Lower lobe of right lung (tissue), 2 donors: ENCODE data around the gene TLN1. TPM values are rescaled to one million over a fixed set of nuclear protein-coding genes. Genes with fewer than 3 reads are reported as not detected.
A peak's percentile ranks its signal among the peaks of the same experiment; 100 is the strongest.

Experiments
- ATAC-seq, 2 donors: fragments of 200-7000 bp; cut with Tn5 transposase; one replicate each; pipeline ENCODE4 v1.9.1; 2020 to 2022; ENCODE audit warnings: mild to moderate bottlenecking in 2 of 2, moderate library complexity in 2 of 2
- DNase-seq: peaks from one replicate; pipeline ENCODE4 v3.0.0-alpha.2; 2020
- H3K27ac ChIP-seq: fragments of 200-600 bp; one replicate; pipeline ENCODE4 v1.8.0; 2022
- H3K27me3 ChIP-seq: fragments of 200-600 bp; one replicate; pipeline ENCODE4 v1.8.0; 2022; ENCODE audit warnings: low read depth
- H3K36me3 ChIP-seq: fragments of 200-600 bp; one replicate; pipeline ENCODE4 v1.8.0; 2022; ENCODE audit warnings: mild to moderate bottlenecking
- H3K4me1 ChIP-seq: fragments of 200-600 bp; one replicate; pipeline ENCODE4 v1.8.0; 2022
- H3K4me3 ChIP-seq: fragments of 200-600 bp; one replicate; pipeline ENCODE4 v1.8.0; 2022; ENCODE audit warnings: mild to moderate bottlenecking
- H3K9me3 ChIP-seq: fragments of 200-600 bp; one replicate; pipeline ENCODE4 v1.8.0; 2022
- intact Hi-C: fragments of 100-400 bp; cut with DNase I; formaldehyde crosslinking; loops from one replicate; pipeline ENCODE4 v1.11.0; 2022
- total RNA-seq: library from RNA; stranded (reverse); fragmentation: NEBNext Ultra II Directional; extraction: Animal tissue kit (Norgen Biotek cat#: 25700); gene quantifications from one replicate; pipeline ENCODE4 v1.2.1, GENCODE V29; 2021
- TF ChIP-seq, protein P1 (sequence below): fragments of 200-600 bp; IDR thresholded peaks from one replicate; pipeline ENCODE4 v1.8.0; 2022; ENCODE audit warnings: antibody characterized with exemption, mild to moderate bottlenecking
- donor health status: DM: no; HTN: yes; CAD: no; lungs with severe emphysema.

Gene TLN1
- total RNA-seq, 1 donor from 2014 or later = 406 TPM

GRCh38 chr9:35669331-35670145 lies 62.5 kb downstream of the TLN1 start:
- peaks cover 16% of the 10 kb centered on the region for H3K4me1 ChIP-seq
- intact Hi-C loops = no loop called here
- DNase-seq (no peak), ATAC-seq (no peak)
- H3K27me3 ChIP-seq = no peaks in the 10 kb centered on the region
- H3K4me3 ChIP-seq = no peak overlapping the region
- no peaks in the 10 kb centered on the region for H3K9me3 ChIP-seq
- TF ChIP-seq, protein P1, sequence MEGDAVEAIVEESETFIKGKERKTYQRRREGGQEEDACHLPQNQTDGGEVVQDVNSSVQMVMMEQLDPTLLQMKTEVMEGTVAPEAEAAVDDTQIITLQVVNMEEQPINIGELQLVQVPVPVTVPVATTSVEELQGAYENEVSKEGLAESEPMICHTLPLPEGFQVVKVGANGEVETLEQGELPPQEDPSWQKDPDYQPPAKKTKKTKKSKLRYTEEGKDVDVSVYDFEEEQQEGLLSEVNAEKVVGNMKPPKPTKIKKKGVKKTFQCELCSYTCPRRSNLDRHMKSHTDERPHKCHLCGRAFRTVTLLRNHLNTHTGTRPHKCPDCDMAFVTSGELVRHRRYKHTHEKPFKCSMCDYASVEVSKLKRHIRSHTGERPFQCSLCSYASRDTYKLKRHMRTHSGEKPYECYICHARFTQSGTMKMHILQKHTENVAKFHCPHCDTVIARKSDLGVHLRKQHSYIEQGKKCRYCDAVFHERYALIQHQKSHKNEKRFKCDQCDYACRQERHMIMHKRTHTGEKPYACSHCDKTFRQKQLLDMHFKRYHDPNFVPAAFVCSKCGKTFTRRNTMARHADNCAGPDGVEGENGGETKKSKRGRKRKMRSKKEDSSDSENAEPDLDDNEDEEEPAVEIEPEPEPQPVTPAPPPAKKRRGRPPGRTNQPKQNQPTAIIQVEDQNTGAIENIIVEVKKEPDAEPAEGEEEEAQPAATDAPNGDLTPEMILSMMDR = no peak
- no peaks in the 10 kb centered on the region for H3K36me3 ChIP-seq
- H3K27ac ChIP-seq = no peak overlapping the region

GRCh38 chr9:35667939-35668338 lies 64.1 kb downstream of the TLN1 start:
- H3K4me1 ChIP-seq = peaks cover 16% of the 10 kb centered on the region
- intact Hi-C loops = no loop called here
- DNase-seq = no peak
- H3K27me3 ChIP-seq = no peaks in the 10 kb centered on the region
- no peaks in the 10 kb centered on the region for H3K36me3 ChIP-seq
- TF ChIP-seq, protein P1 = no peak
- H3K27ac ChIP-seq = no peak overlapping the region
- no peak for ATAC-seq
- H3K4me3 ChIP-seq = no peak overlapping the region
- H3K9me3 ChIP-seq = no peaks in the 10 kb centered on the region

GRCh38 chr9:35666549-35666948 lies 65.4 kb downstream of the TLN1 start:
- Histone ChIP-seq H3K27me3 (no peaks in the 10 kb centered on the region), H3K9me3 (no peaks in the 10 kb centered on the region), H3K4me1 (peaks cover 16% of the 10 kb centered on the region), H3K4me3 (no peak overlapping the region), H3K36me3 (peaks cover 3% of the 10 kb centered on the region), H3K27ac (no peak overlapping the region)
- TF ChIP-seq, protein P1 = no peak
- intact Hi-C loops = no loop called here
- ATAC-seq = no peak
- no peak for DNase-seq

- H3K9me3 ChIP-seq = no peaks in the 10 kb centered on the region
- H3K4me1 ChIP-seq = peaks cover 21% of the 10 kb centered on the region
- TF ChIP-seq, protein P1 = no peak
- intact Hi-C loops = no loop called here
- no peak overlapping the region for H3K27ac ChIP-seq
- peaks cover 8% of the 10 kb centered on the region for H3K36me3 ChIP-seq
- no peak for DNase-seq
- ATAC-seq = no peak
- no peak overlapping the region for H3K4me3 ChIP-seq
- no peaks in the 10 kb centered on the region for H3K27me3 ChIP-seq
Measured at GRCh38 chr9:35666045-35666444, 66.0 kb downstream of the TLN1 start.

DNA sequence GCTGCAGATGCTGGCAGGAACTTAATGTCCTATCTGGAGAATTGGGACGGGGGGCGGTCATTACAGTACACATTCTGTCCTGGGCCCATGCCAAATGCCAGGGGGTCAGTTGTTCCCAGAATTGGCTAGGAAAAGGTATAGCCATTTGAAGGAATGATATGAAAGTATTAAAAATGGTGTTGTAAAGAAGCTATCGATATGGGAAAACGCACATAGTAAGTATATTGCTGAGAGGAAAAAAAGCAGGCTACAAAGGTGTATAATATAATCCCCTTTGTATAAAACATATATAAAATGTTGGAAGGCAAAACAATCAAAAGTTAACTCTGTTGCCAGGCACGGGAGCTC lies 66.5 kb downstream of the TLN1 start:
- H3K4me3 ChIP-seq = peak overlapping the region; percentile 63
- TF ChIP-seq, protein P1 = no peak
- peaks cover 23% of the 10 kb centered on the region for H3K4me1 ChIP-seq
- H3K9me3 ChIP-seq = no peaks in the 10 kb centered on the region
- peaks cover 14% of the 10 kb centered on the region for H3K36me3 ChIP-seq
- ATAC-seq = no peak
- H3K27me3 ChIP-seq = no peaks in the 10 kb centered on the region
- no peak for DNase-seq
- H3K27ac ChIP-seq = peak overlapping the region; percentile 69
- intact Hi-C loops = no loop called here
